ENCODE results near the gene XPNPEP2.

GRCh38 chrX:129792586-129793291, 54.0 kb downstream of the XPNPEP2 start:
- no peak for TF ChIP-seq POLR2AphosphoS5 (IDR thresholded peaks at IDR 0.05; ENCODE audit: borderline replicate concordance, low read depth, low read length)
- TF ChIP-seq EZH2 (IDR thresholded peaks at IDR 0.05) = no peak
- no peak for TF ChIP-seq FOXP2 (optimal IDR thresholded peaks at IDR 0.05; ENCODE audit: control extremely low read depth, extremely low read length, insufficient read depth)
